Dendritic cell treated with granulocyte-macrophage colony-stimulating factor and Interleukin-4, amounts not matched to agents 40 ng/mL and 50 ng/mL, for 4 days (primary cell): ENCODE measurements around the gene N4BP2L1.

ENCODE experiments used
- H3K27ac Mint-ChIP-seq: one replicate; pipeline ENCODE4 v1.8.0; 2022; ENCODE audit warnings: mild to moderate bottlenecking, mixed read lengths
- H3K27me3 Mint-ChIP-seq: one replicate; pipeline ENCODE4 v1.8.0; 2022; ENCODE audit warnings: mild to moderate bottlenecking, mixed read lengths
- H3K36me3 Mint-ChIP-seq: one replicate; pipeline ENCODE4 v1.8.0; 2022; ENCODE audit warnings: low read depth, mixed read lengths
- H3K4me1 Mint-ChIP-seq: one replicate; pipeline ENCODE4 v1.8.0; 2022; ENCODE audit warnings: low read depth, mixed read lengths
- H3K4me3 Mint-ChIP-seq: one replicate; pipeline ENCODE4 v1.8.0; 2022; ENCODE audit warnings: mild to moderate bottlenecking, moderate library complexity, mixed read lengths
- H3K9me3 Mint-ChIP-seq: one replicate; pipeline ENCODE4 v1.8.0; 2022; ENCODE audit warnings: mixed read lengths
- intact Hi-C: fragments of 100-400 bp; cut with micrococcal nuclease; formaldehyde crosslinking; loops from one replicate; pipeline ENCODE4 v1.15.0; 2022

Gene N4BP2L1

GRCh38 chr13:32427852-32428580 is at the start of gene N4BP2L1:
Gene N4BP2L1 (minus strand): TSS chr13:32428130. CDS start chr13:32428082, 48 bp downstream.
- Mint-ChIP-seq H3K36me3 (peaks cover 32% of the 10 kb centered on the region), H3K27me3 (no peaks in the 10 kb centered on the region), H3K4me3 (peak within 1 kb of the TSS; percentile 91), H3K27ac (peak within 1 kb of the TSS; percentile 100), H3K9me3 (no peaks in the 10 kb centered on the region), H3K4me1 (peaks cover 64% of the 10 kb centered on the region)
- intact Hi-C loops: loop anchor here (1.0 to 5.0 kb wide), 2 partner anchors 109 to 110 kb away; partner anchors contain the start of gene N4BP2L2

GRCh38 chr13:32476892-32477291 is 49.0 kb upstream of the N4BP2L1 start:
- Mint-ChIP-seq H3K9me3 (no peaks in the 10 kb centered on the region), H3K36me3 (no peaks in the 10 kb centered on the region), H3K27ac (no peak overlapping the region), H3K27me3 (no peaks in the 10 kb centered on the region), H3K4me1 (peaks cover 8% of the 10 kb centered on the region), H3K4me3 (no peak overlapping the region)
- intact Hi-C loops: no loop called here

- H3K27me3 Mint-ChIP-seq: no peaks in the 10 kb centered on the region
- H3K4me1 Mint-ChIP-seq: peaks cover 15% of the 10 kb centered on the region
- intact Hi-C loops: no loop called here
- no peak overlapping the region for H3K27ac Mint-ChIP-seq
- no peak overlapping the region for H3K4me3 Mint-ChIP-seq
- no peaks in the 10 kb centered on the region for H3K36me3 Mint-ChIP-seq
- H3K9me3 Mint-ChIP-seq: no peaks in the 10 kb centered on the region
Measured at GRCh38 chr13:32476021-32476731, 48.2 kb upstream of the N4BP2L1 start.

- Mint-ChIP-seq H3K27me3 (no peaks in the 10 kb centered on the region), H3K27ac (no peak overlapping the region), H3K36me3 (no peaks in the 10 kb centered on the region), H3K9me3 (no peaks in the 10 kb centered on the region), H3K4me1 (peaks cover 21% of the 10 kb centered on the region), H3K4me3 (no peak overlapping the region)
- intact Hi-C loops: no loop called here
Measured at GRCh38 chr13:32474999-32475792, 47.3 kb upstream of the N4BP2L1 start.

- Mint-ChIP-seq H3K27ac (peak overlapping the region; percentile 45), H3K27me3 (no peaks in the 10 kb centered on the region), H3K4me1 (peaks cover 21% of the 10 kb centered on the region), H3K36me3 (no peaks in the 10 kb centered on the region), H3K9me3 (no peaks in the 10 kb centered on the region), H3K4me3 (no peak overlapping the region)
- intact Hi-C loops: no loop called here
Measured at GRCh38 chr13:32473650-32474049, 45.7 kb upstream of the N4BP2L1 start.

- Mint-ChIP-seq H3K36me3 (no peaks in the 10 kb centered on the region), H3K4me3 (no peak overlapping the region), H3K9me3 (no peaks in the 10 kb centered on the region), H3K27ac (peak overlapping the region; percentile 86), H3K27me3 (no peaks in the 10 kb centered on the region), H3K4me1 (peaks cover 21% of the 10 kb centered on the region)
- intact Hi-C loops: no loop called here
Measured at GRCh38 chr13:32472194-32472621, 44.3 kb upstream of the N4BP2L1 start.

- Mint-ChIP-seq H3K27ac (peak overlapping the region; percentile 86), H3K4me1 (peaks cover 21% of the 10 kb centered on the region), H3K4me3 (no peak overlapping the region), H3K9me3 (no peaks in the 10 kb centered on the region), H3K27me3 (no peaks in the 10 kb centered on the region), H3K36me3 (no peaks in the 10 kb centered on the region)
- intact Hi-C loops: no loop called here
Measured at GRCh38 chr13:32471187-32471922, 43.4 kb upstream of the N4BP2L1 start.

- no peak overlapping the region for H3K27ac Mint-ChIP-seq
- intact Hi-C loops: no loop called here
- no peaks in the 10 kb centered on the region for H3K27me3 Mint-ChIP-seq
- peaks cover 21% of the 10 kb centered on the region for H3K4me1 Mint-ChIP-seq
- H3K36me3 Mint-ChIP-seq: no peaks in the 10 kb centered on the region
- H3K4me3 Mint-ChIP-seq: no peak overlapping the region
- H3K9me3 Mint-ChIP-seq: no peaks in the 10 kb centered on the region
Measured at GRCh38 chr13:32468502-32469142, 40.7 kb upstream of the N4BP2L1 start.

- intact Hi-C loops: no loop called here
- H3K4me3 Mint-ChIP-seq: no peak overlapping the region
- H3K4me1 Mint-ChIP-seq: peaks cover 13% of the 10 kb centered on the region
- H3K36me3 Mint-ChIP-seq: peaks cover 26% of the 10 kb centered on the region
- no peak overlapping the region for H3K27ac Mint-ChIP-seq
- no peaks in the 10 kb centered on the region for H3K27me3 Mint-ChIP-seq
- H3K9me3 Mint-ChIP-seq: peaks cover 48% of the 10 kb centered on the region
Measured at GRCh38 chr13:32456591-32456990, 28.7 kb upstream of the N4BP2L1 start.

GRCh38 chr13:32455594-32455903 is 27.6 kb upstream of the N4BP2L1 start:
- Mint-ChIP-seq H3K9me3 (peaks cover 48% of the 10 kb centered on the region), H3K36me3 (peaks cover 31% of the 10 kb centered on the region), H3K4me3 (no peak overlapping the region), H3K4me1 (peaks cover 13% of the 10 kb centered on the region), H3K27ac (no peak overlapping the region), H3K27me3 (no peaks in the 10 kb centered on the region)
- intact Hi-C loops: no loop called here

- Mint-ChIP-seq H3K9me3 (peaks cover 45% of the 10 kb centered on the region), H3K36me3 (peaks cover 31% of the 10 kb centered on the region), H3K4me1 (peaks cover 13% of the 10 kb centered on the region), H3K27me3 (no peaks in the 10 kb centered on the region), H3K4me3 (no peak overlapping the region), H3K27ac (no peak overlapping the region)
- intact Hi-C loops: no loop called here
Measured at GRCh38 chr13:32454886-32455593, 27.1 kb upstream of the N4BP2L1 start.

- Mint-ChIP-seq H3K9me3 (peaks cover 35% of the 10 kb centered on the region), H3K4me1 (peaks cover 13% of the 10 kb centered on the region), H3K36me3 (peaks cover 31% of the 10 kb centered on the region), H3K4me3 (no peak overlapping the region), H3K27me3 (no peaks in the 10 kb centered on the region), H3K27ac (peak overlapping the region; percentile 51)
- intact Hi-C loops: no loop called here
Measured at GRCh38 chr13:32453981-32454380, 26.1 kb upstream of the N4BP2L1 start.

GRCh38 chr13:32448972-32449371 is 21.0 kb upstream of the N4BP2L1 start:
- Mint-ChIP-seq H3K27ac (no peak overlapping the region), H3K36me3 (peaks cover 6% of the 10 kb centered on the region), H3K9me3 (no peaks in the 10 kb centered on the region), H3K4me3 (no peak overlapping the region), H3K27me3 (no peaks in the 10 kb centered on the region), H3K4me1 (peaks cover 42% of the 10 kb centered on the region)
- intact Hi-C loops: no loop called here
